HG03378 (cell line): ENCODE data around the gene STARD7.
"Not testable (repeated sequence)": the region's sequence is repeated elsewhere in the genome, so short reads cannot be mapped to it uniquely, and the experiment has no call there.

ENCODE experiments used
- ATAC-seq: cut with Tn5 transposase; IDR thresholded peaks from one replicate; pipeline ENCODE4 v1.9.1; 2021; ENCODE audit warnings: mild to moderate bottlenecking, moderate library complexity; ENCODE audit not compliant: unreplicated experiment

Gene STARD7

GRCh38 chr2:96150007-96150640, 58.5 kb downstream of the STARD7 start:
- no peak for ATAC-seq

- ATAC-seq = peak; percentile 46
These were observed 60.0 kb downstream of the STARD7 start for GRCh38 chr2:96148410-96149217.

- ATAC-seq = no peak
These were observed 60.9 kb downstream of the STARD7 start for GRCh38 chr2:96147593-96148201.

GRCh38 chr2:96146881-96147592, 61.6 kb downstream of the STARD7 start:
- no peak for ATAC-seq

GRCh38 chr2:96146153-96146880, 62.3 kb downstream of the STARD7 start:
- peak; percentile 33 for ATAC-seq

- no peak for ATAC-seq
These were observed 62.8 kb downstream of the STARD7 start for GRCh38 chr2:96145848-96146152.

GRCh38 chr2:96145036-96145847, 63.4 kb downstream of the STARD7 start, which contains the start of gene DUSP2:
Gene DUSP2, minus strand, starts transcription at chr2:96145440. Its CDS starts 86 bp downstream, at chr2:96145354.
- ATAC-seq = peak; percentile 27

- ATAC-seq = no peak
These were observed 64.1 kb downstream of the STARD7 start for GRCh38 chr2:96144481-96145035.

- ATAC-seq = no peak
These were observed 64.7 kb downstream of the STARD7 start for GRCh38 chr2:96143848-96144480.

GRCh38 chr2:96143231-96143847, 65.3 kb downstream of the STARD7 start:
- ATAC-seq = no peak

- no peak for ATAC-seq
These were observed 66.2 kb downstream of the STARD7 start for GRCh38 chr2:96142217-96143113.

GRCh38 chr2:96141624-96141967, 67.0 kb downstream of the STARD7 start:
- ATAC-seq = not testable (repeated sequence)

- no peak for ATAC-seq
These were observed 67.5 kb downstream of the STARD7 start for GRCh38 chr2:96140941-96141623.

GRCh38 chr2:96139181-96139758, 69.4 kb downstream of the STARD7 start:
- no peak for ATAC-seq

- no peak for ATAC-seq
These were observed 70.2 kb downstream of the STARD7 start, which contains the start of gene ASTL for GRCh38 chr2:96138179-96139145. Gene ASTL, minus strand, starts transcription at chr2:96138502. Its CDS starts 66 bp downstream, at chr2:96138436.
